Measurements from ENCODE around the gene NOXA1.

Gene NOXA1

GRCh38 chr9:137387891-137388560, 35.2 kb upstream of the NOXA1 start:
- no peak for DNase-seq

DNA sequence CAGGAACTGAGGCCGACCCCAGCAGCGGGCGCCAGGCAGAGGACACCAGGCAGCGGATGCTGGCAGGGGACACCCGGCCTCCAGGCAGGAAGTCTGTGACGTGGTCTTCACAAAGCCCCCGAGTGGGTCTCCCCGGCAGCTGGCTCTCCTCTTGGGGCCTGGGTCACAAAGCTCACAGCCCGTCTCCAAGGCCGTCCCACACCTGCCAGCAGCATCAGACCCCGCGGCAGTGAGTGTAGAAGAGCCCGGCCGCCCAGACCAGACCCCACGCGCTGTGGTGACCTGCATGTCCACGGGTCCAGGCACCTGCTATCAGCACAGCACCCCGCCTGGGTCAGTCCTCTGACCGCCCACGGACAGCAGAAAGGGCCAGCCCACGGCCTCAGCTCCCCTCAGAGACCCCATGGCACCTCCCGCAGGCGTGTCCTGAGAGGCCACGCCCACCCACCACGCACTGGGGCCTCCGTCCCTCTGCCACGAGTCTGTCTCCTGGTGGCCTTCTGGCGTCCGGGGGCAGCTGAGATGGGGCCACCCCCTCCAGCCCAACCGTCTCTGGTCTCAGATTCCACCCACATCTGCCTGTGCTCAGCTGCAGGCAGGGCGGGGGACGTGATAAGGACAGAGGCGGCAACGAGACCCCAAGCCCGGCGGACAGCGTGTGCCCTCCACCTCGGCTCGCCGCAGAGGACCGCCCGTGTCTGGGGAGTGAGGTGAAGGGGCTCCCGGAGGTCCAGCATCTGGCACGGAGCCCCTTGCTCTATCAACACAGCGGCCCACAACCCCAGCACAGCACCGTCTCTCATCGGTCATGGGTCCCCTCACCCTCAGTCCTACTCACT, 34.4 kb upstream of the NOXA1 start:
- DNase-seq: no peak

- DNase-seq: no peak
These were observed 33.8 kb upstream of the NOXA1 start for GRCh38 chr9:137389428-137389746.

DNA sequence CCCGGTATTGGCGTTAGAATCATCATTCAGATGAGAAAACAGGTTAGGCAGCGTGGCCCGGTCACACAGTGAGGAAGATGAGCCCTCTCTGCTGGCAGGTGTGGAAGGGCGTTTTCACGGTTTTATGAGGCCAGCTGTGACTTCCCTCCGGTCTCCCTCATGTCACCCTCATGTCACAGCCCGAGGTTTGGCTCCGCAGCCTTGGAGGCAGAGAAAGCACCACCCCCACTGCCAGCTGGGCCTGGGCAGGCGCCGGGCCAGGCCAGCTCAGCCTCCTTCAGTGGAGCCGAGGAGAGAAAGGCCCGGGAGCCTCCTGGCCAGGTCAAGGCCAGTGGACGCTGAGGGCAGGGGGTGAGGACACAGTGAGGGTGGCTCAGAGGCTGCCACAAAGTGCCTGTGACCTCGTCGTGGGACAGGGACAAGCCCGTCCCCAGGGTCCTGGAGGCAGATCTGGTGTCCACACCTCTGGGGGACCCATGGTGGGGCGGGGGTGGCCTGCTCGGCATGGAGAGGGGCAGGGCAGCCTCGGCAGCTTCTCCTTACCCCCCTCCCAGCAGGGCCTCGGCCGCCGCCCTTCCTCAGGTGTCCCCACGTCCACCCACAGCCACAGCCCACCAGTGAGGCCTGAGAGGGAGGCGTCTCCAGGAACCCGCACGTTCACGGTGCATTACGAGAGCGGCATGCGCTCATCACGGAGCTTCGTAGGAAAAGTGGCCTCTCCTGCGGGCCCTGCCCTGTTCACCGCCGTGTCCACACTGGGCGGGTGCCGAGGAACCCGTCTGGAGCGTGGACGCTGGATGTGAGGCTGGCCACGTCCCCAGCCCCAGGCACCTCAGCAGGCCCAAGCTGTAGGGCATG, 32.4 kb upstream of the NOXA1 start:
- peak; percentile 88 for DNase-seq

DNA sequence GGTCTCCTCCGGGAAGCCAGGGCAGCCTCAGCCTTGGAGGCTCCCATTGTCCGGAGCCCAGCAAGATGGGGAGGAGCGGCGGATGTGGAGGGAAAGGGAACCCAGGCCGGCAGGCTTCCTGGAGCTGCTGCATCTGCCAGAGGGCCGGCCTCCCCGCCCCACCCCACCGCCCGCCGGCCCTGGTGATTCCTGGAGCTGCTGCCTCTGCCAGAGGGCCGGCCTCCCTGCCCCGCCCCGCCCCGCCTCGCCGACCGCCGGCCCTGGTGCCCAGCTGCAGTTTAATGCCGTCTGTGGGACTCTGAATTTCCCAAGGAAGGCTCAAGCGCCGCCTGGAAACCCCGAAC, 31.8 kb upstream of the NOXA1 start:
- no peak for DNase-seq

- no peak for DNase-seq
These were observed 30.8 kb upstream of the NOXA1 start for GRCh38 chr9:137392232-137393007.

DNA sequence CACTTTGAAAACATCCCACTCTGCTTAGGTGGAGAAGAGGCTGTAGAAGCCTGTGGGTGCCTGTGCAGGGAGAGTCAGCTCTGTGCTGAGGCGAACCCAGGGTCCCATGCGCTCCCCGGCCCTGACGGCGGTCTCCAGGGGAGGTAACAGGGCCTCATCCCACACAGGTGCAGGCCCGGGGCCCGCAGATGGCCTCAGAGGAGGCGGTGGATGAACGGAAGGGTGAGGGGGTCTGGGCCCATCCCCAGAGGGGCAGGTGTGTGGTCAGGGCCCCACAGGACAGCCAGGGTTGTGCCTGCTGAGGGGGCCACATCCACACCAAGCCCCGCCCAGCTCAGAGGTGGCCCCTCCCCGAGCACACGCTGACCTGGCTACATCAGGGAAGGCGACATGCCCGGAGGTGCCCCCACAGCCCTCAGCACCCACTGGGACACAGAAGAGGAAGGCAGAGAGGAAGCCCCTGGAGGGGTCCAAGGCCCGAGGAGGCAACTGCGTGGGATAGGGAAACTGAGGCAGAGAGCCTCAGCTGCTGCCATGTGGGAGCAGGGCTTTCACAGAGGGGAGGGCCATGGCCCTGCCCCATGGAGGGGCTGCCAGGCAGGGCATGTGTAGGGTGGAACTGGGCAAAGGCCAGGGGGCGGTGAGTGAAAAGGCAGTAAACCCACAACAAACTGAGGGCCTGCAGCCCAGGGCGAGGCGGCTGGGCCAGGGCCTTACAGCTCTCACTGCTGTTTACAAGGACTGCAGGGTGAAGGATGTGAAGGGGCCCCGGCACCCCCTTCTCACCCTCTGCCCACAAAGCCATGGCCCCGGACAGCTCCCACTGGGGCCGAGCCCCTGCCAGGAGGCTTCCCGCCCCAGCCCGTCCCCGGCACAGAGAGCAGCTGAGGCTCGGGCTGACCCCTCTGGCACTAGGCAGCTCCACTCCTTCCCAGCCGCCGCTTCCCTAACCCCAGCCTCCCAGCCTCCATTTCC, 29.7 kb upstream of the NOXA1 start:
- DNase-seq: no peak

DNA sequence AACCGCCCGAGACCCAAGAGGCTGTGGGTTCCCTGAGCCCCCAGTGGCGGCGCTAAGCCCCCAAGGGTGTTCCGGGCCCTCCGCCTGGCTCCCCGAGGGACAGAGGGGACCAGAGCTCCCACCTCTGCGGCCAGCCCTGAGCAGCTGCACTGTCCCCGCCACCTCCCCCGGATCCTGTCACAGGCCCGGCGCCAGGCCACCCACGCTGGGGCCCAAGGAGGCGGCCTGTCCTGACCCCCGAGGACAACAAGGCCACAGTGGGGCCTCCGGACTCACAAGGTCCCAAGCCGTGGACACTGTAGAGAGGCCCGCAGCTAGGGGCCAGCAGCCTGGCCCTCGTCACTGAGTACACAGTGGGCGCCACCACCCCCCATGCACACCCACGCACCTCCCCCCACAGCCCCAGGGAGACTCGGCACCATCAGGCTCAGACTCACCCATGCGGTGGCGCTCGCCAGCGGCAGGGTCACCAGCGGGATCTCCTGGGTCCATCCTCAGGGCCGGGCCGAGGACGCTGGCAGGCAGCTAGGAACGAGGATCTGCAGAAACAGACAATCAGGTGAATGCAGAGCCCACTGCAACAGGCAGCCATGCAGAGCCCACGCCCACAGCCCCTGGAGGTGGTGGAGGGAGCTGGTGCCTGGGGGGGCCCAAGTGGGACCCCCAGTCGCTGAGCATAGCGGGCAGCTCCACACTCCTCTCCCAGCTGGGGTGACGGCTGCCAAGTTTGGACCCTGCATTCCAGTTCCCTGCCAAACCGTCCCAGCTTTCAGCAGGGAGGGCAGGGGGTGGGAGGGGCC, 28.1 kb upstream of the NOXA1 start:
- no peak for DNase-seq

DNA sequence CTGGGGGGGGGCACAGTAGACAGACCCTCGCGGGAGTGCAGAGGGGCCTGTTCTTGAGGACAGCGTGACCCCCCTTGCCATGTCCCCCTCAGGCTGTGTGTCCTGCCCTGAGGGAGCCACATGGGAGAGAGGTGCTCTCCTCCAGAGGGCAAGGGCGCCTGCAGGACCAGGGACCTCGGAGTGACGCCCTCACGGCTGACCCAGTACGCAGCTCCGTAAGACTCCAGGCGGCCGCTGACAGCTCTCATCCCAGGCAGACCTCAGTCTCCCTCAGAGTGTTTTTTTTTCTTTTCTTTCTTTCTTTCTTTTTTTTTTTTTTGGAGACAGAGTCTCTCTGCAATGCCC, 27.6 kb upstream of the NOXA1 start:
- DNase-seq: no peak

GRCh38 chr9:137396227-137396626, 27.0 kb upstream of the NOXA1 start:
- DNase-seq: no peak

GRCh38 chr9:137396634-137397367, 26.4 kb upstream of the NOXA1 start:
- DNase-seq: no peak

DNA sequence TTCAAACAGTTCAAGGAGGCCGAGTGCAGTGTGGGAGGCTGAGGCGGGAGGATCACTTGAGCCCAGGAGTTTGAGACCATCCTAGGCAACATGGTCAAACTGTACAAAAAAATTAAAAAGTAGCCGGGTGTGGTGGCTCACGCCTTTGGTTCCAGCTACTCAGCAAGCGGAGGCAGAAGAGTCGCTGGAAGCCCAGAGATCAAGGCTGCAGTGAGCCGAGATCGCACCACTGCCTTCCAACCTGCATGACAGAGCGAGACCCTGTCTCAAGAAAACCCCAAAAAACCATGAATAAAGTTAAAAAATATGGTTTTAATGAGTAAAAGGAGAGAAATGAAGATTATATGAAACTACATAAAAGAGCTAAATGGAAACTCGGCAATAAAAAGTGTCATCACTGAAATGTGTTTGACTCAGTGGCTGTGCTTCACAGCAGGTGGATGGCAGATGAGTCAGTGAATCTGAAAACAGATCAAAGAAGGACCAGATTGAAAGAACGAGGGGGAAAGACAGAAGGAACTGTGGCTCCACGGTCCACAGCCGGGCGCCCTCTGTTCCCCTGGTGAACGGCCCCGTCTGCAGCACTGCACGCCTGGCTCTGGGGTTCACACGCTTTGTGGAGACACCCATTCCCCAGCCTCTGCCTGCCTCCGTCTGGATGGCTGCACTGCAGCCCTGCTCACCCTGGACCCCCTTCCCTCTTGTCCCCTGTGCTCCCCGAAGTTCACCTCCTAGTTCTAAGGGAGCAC, 25.3 kb upstream of the NOXA1 start:
- DNase-seq: no peak

GRCh38 chr9:137398561-137399468, 24.4 kb upstream of the NOXA1 start:
- DNase-seq: no peak

DNA sequence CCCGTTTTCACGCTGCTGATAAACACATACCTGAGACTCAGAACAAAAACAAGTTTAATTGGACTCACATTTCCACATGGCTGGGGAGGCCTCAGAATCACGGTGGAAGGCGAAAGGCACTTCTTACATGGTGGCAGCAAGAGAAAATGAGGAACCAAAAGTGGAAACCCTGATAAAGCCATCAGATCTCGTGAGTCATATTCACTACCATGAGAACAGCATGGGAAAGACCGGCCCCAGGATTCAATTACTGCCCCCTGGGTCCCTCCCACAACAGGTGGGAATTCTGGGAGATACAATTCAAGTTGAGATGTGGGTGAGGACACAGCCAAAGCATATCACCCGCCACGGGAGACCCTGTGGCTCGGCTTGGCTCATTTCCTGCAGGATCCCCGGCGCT, 20.4 kb upstream of the NOXA1 start:
- DNase-seq: no peak

DNA sequence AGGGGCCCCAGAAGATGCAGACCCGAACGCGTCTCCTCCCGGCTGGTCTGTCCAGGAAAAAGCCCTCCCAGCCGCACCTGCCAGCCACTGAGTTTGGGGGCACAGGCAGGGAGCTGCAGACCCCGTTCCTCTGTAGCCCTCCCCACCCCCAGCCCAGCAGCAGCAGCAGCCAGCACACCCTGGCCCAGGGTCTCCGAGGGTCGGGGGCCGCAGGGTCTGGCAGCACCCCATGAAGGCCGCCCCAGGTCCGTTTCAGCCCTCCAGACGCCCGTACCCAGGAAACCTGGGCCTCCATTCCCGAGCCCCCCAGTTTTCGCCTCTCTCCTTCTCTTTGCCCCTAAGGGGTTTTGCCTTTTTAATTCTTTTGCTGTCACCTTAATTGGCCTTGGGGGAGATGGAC, 19.9 kb upstream of the NOXA1 start:
- DNase-seq: no peak

DNA sequence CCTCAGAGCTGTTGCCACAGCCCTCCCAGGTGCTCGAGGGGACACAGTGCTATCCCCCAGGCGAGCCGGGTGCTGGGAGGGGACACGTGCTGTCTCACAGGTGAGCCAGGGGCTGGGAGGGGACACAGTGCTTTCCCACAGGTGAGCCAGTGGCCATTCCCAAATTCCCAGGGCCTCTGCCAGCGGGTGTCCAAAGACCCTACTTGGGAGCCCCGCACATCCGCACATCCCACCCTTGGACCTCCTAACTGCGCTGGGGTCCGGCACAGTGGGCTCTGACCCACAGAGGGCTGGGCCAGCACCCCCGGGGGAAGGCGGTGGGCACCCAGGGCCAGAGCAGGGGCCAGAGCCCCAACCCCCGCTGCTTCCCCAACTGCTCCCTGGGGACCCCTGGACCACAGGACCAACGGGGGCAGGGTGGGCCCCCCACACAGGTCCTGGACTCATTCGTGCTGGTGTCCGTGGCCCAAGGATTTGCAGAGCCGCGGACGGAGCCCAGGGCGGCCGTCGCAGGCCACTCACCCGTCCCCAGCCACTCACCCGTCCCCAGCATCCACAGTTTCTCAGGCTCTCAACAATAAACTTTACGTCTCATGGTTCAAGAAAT, 18.1 kb upstream of the NOXA1 start:
- DNase-seq: no peak

- no peak for DNase-seq
These were observed 17.5 kb upstream of the NOXA1 start for GRCh38 chr9:137405677-137406081.

Data from NCI-H2171 treated with DMSO at 0.1 percent for 48 hours (cell line).